PC-9 (cell line): Measurements from ENCODE around the gene MMP19.

ENCODE experiments used
- EZH2 ChIP-seq: fragments of 200-600 bp; sonication (generic); IDR thresholded peaks from 2 replicates; pipeline ENCODE4 v1.8.0; 2017; ENCODE audit warnings: antibody characterized with exemption, low read depth
- TF ChIP-seq, protein P1 (sequence below): fragments of 200-600 bp; sonication (generic); conservative IDR thresholded peaks from 2 replicates; pipeline ENCODE4 v1.6.1; 2017; ENCODE audit warnings: mixed run types, antibody characterized with exemption, mild to moderate bottlenecking, moderate library complexity

DNA sequence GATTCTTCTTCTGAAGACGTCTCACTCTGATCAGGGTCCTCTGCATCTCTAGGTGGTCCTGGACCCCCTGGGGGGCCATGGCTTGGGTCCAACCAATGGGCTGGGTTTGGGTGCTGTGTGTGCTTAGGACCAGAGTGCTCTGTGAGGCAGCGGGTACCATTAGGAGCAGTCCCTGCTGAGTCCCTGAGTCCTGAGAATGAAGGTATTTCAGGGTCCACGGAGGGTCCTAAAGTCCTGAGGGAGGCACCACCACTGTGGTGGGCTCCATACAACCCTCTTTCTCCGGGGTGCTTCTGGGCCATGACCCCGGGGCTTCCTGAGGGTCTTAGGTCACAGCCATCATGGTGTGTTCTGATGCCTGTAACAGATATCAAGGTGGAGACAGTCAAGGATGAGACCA is 14.4 kb downstream of the MMP19 start:
- TF ChIP-seq, protein P1, sequence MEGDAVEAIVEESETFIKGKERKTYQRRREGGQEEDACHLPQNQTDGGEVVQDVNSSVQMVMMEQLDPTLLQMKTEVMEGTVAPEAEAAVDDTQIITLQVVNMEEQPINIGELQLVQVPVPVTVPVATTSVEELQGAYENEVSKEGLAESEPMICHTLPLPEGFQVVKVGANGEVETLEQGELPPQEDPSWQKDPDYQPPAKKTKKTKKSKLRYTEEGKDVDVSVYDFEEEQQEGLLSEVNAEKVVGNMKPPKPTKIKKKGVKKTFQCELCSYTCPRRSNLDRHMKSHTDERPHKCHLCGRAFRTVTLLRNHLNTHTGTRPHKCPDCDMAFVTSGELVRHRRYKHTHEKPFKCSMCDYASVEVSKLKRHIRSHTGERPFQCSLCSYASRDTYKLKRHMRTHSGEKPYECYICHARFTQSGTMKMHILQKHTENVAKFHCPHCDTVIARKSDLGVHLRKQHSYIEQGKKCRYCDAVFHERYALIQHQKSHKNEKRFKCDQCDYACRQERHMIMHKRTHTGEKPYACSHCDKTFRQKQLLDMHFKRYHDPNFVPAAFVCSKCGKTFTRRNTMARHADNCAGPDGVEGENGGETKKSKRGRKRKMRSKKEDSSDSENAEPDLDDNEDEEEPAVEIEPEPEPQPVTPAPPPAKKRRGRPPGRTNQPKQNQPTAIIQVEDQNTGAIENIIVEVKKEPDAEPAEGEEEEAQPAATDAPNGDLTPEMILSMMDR: no peak
- TF ChIP-seq EZH2: no peak
